ENCODE results near the gene CPSF2. TPM values are rescaled to one million over a fixed set of nuclear protein-coding genes. Genes with fewer than 3 reads are reported as not detected.

The CPSF2 gene
- total RNA-seq, 3 donors from 2014 or later, result 33.4 to 57.5 (median 47.0) TPM

GRCh38 chr14:92217936-92218335 is 96.2 kb downstream of the CPSF2 start:
- no peaks in the 10 kb centered on the region for H3K4me1 ChIP-seq (ENCODE audit: low read depth)
- no peak for ATAC-seq
- DNase-seq, result no peak
- intact Hi-C loops (cut with DNase I, micrococcal nuclease), result no loop called here
- no peaks in the 10 kb centered on the region for H3K36me3 ChIP-seq (ENCODE audit: low read depth)
- H3K4me3 ChIP-seq, result no peak overlapping the region
- no peaks in the 10 kb centered on the region for H3K9me3 ChIP-seq
- no peak for TF ChIP-seq CTCF (IDR thresholded peaks at IDR 0.05)

Other genes starting within 250 kb of the CPSF2 start
- gene FBLN5, start 174.3 kb upstream of the CPSF2 start, total RNA-seq, result 10 to 100 TPM in 2 of 3 donors, 1 to 10 TPM in 1; 6.1 to 56.7 (median 18.6) TPM
- 10 to 100 TPM; 48.1 to 67.3 (median 54.6) TPM for gene TRIP11, start 81.9 kb upstream of the CPSF2 start, total RNA-seq
- 10 to 100 TPM; 23.4 to 53.0 (median 29.2) TPM for gene ATXN3, start 15.4 kb upstream of the CPSF2 start, total RNA-seq
- 100 to 1,000 TPM; 138 to 170 (median 142) TPM for gene NDUFB1, start 263 bp upstream of the CPSF2 start, total RNA-seq
- under 1 TPM; 0.14 to 0.63 (median 0.27) TPM for gene SLC24A4, start 201.2 kb downstream of the CPSF2 start, total RNA-seq